Amygdala (tissue), 56 donors: ENCODE results near the gene ENO3.

ENCODE experiments used
- DNase-seq, 56 donors: peaks; one replicate each; lab custom pipeline; 2025; lab: John Stamatoyannopoulos, UW

Gene ENO3

GRCh38 chr17:4969551-4970173 lies 18.7 kb downstream of the ENO3 start:
- no peak for DNase-seq

GRCh38 chr17:4970273-4970672 lies 19.4 kb downstream of the ENO3 start:
- no peak for DNase-seq

- DNase-seq = no peak
These were observed 20.9 kb downstream of the ENO3 start for GRCh38 chr17:4971826-4972225.

- no peak for DNase-seq
These were observed 21.4 kb downstream of the ENO3 start for GRCh38 chr17:4972322-4972721.

GRCh38 chr17:4972752-4973151 lies 21.8 kb downstream of the ENO3 start:
- no peak for DNase-seq

GRCh38 chr17:4973256-4974114 lies 22.6 kb downstream of the ENO3 start:
- DNase-seq = no peak

- DNase-seq = no peak
These were observed 23.3 kb downstream of the ENO3 start for GRCh38 chr17:4974115-4974670.

GRCh38 chr17:4978726-4979125 lies 27.8 kb downstream of the ENO3 start:
- DNase-seq = peak in 1 of 56 donors; percentile 16

- peak in 3 of 56 donors; percentile 3 to 24 (median 24) for DNase-seq
These were observed 29.8 kb downstream of the ENO3 start for GRCh38 chr17:4980644-4981216.

GRCh38 chr17:4982305-4982704 lies 31.4 kb downstream of the ENO3 start:
- no peak for DNase-seq

- DNase-seq = no peak
These were observed 35.5 kb downstream of the ENO3 start for GRCh38 chr17:4986403-4986802.

- DNase-seq = peak in 55 of 56 donors; percentile 23 to 92 (median 76)
These were observed 36.2 kb downstream of the ENO3 start, which contains the start of gene CAMTA2 for GRCh38 chr17:4986951-4987766. CAMTA2 (minus strand) TSS chr17:4987675; CDS start chr17:4986222, 1,453 bp downstream.

- DNase-seq = peak in 4 of 56 donors; percentile 21 to 67 (median 39)
These were observed 37.0 kb downstream of the ENO3 start for GRCh38 chr17:4987767-4988567.

GRCh38 chr17:4994081-4994595 lies 43.2 kb downstream of the ENO3 start:
- DNase-seq = no peak

GRCh38 chr17:4997302-4998026 lies 46.5 kb downstream of the ENO3 start, which contains the start of the genes INCA1 and KIF1C:
INCA1 (minus strand) TSS chr17:4997522; CDS start chr17:4994437, 3,085 bp downstream.
KIF1C (plus strand) TSS chr17:4997950; CDS start chr17:5000247, 2,297 bp downstream.
- peak; percentile 58 to 98 (median 90) for DNase-seq

GRCh38 chr17:4998027-4998731 lies 47.3 kb downstream of the ENO3 start:
- peak in 10 of 56 donors; percentile 41 to 70 (median 48) for DNase-seq

- no peak for DNase-seq
These were observed 48.0 kb downstream of the ENO3 start for GRCh38 chr17:4998732-4999429.
